HepG2 (cell line): ENCODE data around the gene CISD1. TPM values are rescaled to one million over a fixed set of nuclear protein-coding genes. Genes with fewer than 3 reads are reported as not detected.

ENCODE experiments used
- DMAP1 ChIP-seq: IDR thresholded peaks from 2 replicates; pipeline ENCODE4 v1.6.1; 2016
- DNMT1 ChIP-seq: sonication (generic); formaldehyde crosslinking; IDR thresholded peaks from 2 replicates; pipeline ENCODE4 v1.5.1; 2020; ENCODE audit warnings: mild to moderate bottlenecking, missing genetic modification reagents
- EHMT2 ChIP-seq: fragments of 200-600 bp; sonication (generic); IDR thresholded peaks from 2 replicates; pipeline ENCODE4 v1.7.0; 2017; ENCODE audit warnings: antibody characterized with exemption, low read depth, low read length, borderline replicate concordance
- ISX ChIP-seq: sonication (generic); formaldehyde crosslinking; conservative IDR thresholded peaks from 2 replicates; pipeline ENCODE4 v1.5.0; 2020; ENCODE audit warnings: missing genetic modification reagents
- KLF6 ChIP-seq: IDR thresholded peaks from 2 replicates; pipeline ENCODE4 v1.8.0; 2016; ENCODE audit warnings: missing biosample characterization, missing genetic modification reagents
- MED8 ChIP-seq: sonication (generic); formaldehyde crosslinking; IDR thresholded peaks from 2 replicates; pipeline ENCODE4 v1.8.1; 2023; ENCODE audit warnings: mild to moderate bottlenecking, missing genetic modification reagents; ENCODE audit not compliant: insufficient replicate concordance
- MTF2 ChIP-seq: sonication (generic); formaldehyde crosslinking; IDR thresholded peaks from 2 replicates; pipeline ENCODE4 v1.5.0; 2020; ENCODE audit warnings: missing genetic modification reagents, borderline replicate concordance
- TSC22D2 ChIP-seq: sonication (generic); formaldehyde crosslinking; IDR thresholded peaks from 2 replicates; pipeline ENCODE4 v1.5.1; 2020; ENCODE audit warnings: missing genetic modification reagents, mild to moderate bottlenecking, borderline replicate concordance
- YEATS4 ChIP-seq: sonication (generic); formaldehyde crosslinking; IDR thresholded peaks from 2 replicates; pipeline ENCODE4 v1.4.0; 2020; ENCODE audit warnings: missing genetic modification reagents, borderline replicate concordance
- ZNF160 ChIP-seq: sonication (generic); formaldehyde crosslinking; IDR thresholded peaks from 2 replicates; pipeline ENCODE4 v1.8.0; 2022; ENCODE audit warnings: mild to moderate bottlenecking, inconsistent platforms, missing genetic modification reagents
- ZNF34 ChIP-seq: sonication (generic); formaldehyde crosslinking; IDR thresholded peaks from 2 replicates; pipeline ENCODE4 v1.4.0; 2020; ENCODE audit warnings: mild to moderate bottlenecking, missing genetic modification reagents, borderline replicate concordance
- ZNF343 ChIP-seq: sonication (generic); formaldehyde crosslinking; IDR thresholded peaks from 2 replicates; pipeline ENCODE4 v1.4.0; 2020; ENCODE audit warnings: mild to moderate bottlenecking, missing genetic modification reagents
- ZNF577 ChIP-seq: sonication (generic); formaldehyde crosslinking; IDR thresholded peaks from 2 replicates; pipeline ENCODE4 v1.4.0; 2020; ENCODE audit warnings: mild to moderate bottlenecking, low read depth, missing genetic modification reagents, borderline replicate concordance
- polyA plus RNA-seq, 8 experiments: library from polyadenylated mRNA; depleted of rRNA in 3 of 8; stranded (reverse) in 7 of 8; unstranded in 1 of 8; fragments of >200 nt; fragmentation: Illumina TruSeq in 4 of 8; extraction: Trizol in 4 of 8; gene quantifications; 2 replicates each; pipeline versions ENCODE4 v1.2.1 to v1.2.3, GENCODE V29; 2011 to 2016; ENCODE audit warnings: low read depth in 4 of 8, missing spikeins in 1 of 8, mixed read lengths in 1 of 8; ENCODE audit not compliant: insufficient read depth in 1 of 8
- total RNA-seq, 5 experiments: library from RNA; depleted of rRNA; stranded (reverse); fragments of >200 nt; fragmentation: Illumina TruSeq; extraction: Trizol; gene quantifications; 2 replicates each; pipeline ENCODE4 v1.2.3, GENCODE V29; 2016; ENCODE audit warnings: low read depth in 1 of 5
- TF ChIP-seq, protein P1 (sequence below): sonication (generic); formaldehyde crosslinking; IDR thresholded peaks from 2 replicates; pipeline ENCODE4 v1.4.0; 2020; ENCODE audit warnings: missing genetic modification reagents
- TF ChIP-seq, protein P2 (sequence below), 2 experiments: sonication (generic) in 1 of 2; formaldehyde crosslinking in 1 of 2; IDR thresholded peaks; 2 replicates each; pipeline versions ENCODE4 v1.4.0 to v1.6.1; 2016 to 2020; ENCODE audit warnings: borderline replicate concordance in 1 of 2, low read depth in 1 of 2, mild to moderate bottlenecking in 1 of 2, missing genetic modification reagents in 1 of 2
- TF ChIP-seq, protein P3 (sequence below): sonication (generic); formaldehyde crosslinking; IDR thresholded peaks from 2 replicates; pipeline ENCODE4 v1.4.0; 2020; ENCODE audit warnings: missing genetic modification reagents, borderline replicate concordance

CISD1 gene
- total and polyA plus RNA-seq, 2 of the 13 experiments (the other 11 are each of a cell fraction or from before 2014, with no cell fraction given), result 63.4 to 78.9 TPM

DNA sequence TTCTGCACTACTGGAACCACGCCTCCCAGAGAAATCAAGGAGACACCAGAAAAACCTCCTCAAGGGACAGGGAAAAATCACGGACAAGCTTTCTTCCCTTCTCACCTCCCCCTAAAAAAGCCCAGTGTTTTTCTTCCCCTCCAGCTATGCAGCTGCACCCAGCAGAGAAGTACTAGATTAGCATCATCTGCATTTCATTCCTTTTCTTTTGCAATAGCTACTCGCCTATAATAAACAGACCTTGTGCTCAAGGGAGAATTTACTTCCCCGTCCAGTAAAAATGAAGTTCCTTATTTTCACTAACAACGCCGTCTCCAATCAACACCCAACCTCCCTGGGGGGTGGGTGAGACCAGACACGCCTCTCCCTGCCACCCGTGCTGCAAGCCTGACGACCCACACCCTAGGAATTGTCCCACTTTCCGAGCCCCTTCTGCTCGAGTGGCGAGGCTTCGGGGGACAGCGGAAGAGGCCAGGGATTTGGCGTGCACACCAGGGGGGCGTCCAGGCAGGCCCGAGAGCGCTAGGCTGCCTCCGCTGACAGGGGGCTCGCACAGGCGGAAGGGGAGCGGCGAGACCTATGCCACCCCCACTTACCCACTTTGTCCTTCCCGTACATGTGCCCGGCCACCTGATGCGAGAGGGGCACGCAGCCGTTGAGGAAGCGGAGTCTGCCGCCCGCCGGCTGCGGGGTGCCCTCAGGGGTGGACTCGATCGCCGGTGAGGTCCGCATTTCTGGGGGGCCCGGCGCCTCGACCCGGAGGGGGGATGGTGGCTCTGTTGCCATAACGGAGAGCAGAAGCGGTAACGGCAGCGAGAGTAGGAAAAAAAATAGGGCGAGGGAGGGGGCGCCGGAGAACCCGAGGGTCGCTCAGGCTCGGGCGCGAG lies 1.9 kb upstream of the CISD1 start (continued):
- TF ChIP-seq ISX (CRISPR knock-in tag), result no peak
- no peak for TF ChIP-seq KLF6
- TF ChIP-seq ZNF160 (CRISPR knock-in tag), result no peak
- no peak; the same call in 1 of the 2 replicates for TF ChIP-seq YEATS4 (CRISPR knock-in tag)
- TF ChIP-seq ZNF343 (CRISPR knock-in tag), result no peak
- TF ChIP-seq DNMT1 (CRISPR knock-in tag), result no peak
- TF ChIP-seq, protein P1, sequence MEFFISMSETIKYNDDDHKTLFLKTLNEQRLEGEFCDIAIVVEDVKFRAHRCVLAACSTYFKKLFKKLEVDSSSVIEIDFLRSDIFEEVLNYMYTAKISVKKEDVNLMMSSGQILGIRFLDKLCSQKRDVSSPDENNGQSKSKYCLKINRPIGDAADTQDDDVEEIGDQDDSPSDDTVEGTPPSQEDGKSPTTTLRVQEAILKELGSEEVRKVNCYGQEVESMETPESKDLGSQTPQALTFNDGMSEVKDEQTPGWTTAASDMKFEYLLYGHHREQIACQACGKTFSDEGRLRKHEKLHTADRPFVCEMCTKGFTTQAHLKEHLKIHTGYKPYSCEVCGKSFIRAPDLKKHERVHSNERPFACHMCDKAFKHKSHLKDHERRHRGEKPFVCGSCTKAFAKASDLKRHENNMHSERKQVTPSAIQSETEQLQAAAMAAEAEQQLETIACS (CRISPR knock-in tag), result no peak
- TF ChIP-seq, protein P2, sequence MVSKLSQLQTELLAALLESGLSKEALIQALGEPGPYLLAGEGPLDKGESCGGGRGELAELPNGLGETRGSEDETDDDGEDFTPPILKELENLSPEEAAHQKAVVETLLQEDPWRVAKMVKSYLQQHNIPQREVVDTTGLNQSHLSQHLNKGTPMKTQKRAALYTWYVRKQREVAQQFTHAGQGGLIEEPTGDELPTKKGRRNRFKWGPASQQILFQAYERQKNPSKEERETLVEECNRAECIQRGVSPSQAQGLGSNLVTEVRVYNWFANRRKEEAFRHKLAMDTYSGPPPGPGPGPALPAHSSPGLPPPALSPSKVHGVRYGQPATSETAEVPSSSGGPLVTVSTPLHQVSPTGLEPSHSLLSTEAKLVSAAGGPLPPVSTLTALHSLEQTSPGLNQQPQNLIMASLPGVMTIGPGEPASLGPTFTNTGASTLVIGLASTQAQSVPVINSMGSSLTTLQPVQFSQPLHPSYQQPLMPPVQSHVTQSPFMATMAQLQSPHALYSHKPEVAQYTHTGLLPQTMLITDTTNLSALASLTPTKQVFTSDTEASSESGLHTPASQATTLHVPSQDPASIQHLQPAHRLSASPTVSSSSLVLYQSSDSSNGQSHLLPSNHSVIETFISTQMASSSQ (IDR thresholded peaks at IDR 0.05; ENCODE audit: low read depth), result no peak
- TF ChIP-seq, protein P2 (CRISPR knock-in tag; IDR thresholded peaks at IDR 0.05; ENCODE audit: borderline replicate concordance), result no peak
- TF ChIP-seq ZNF577 (CRISPR knock-in tag), result no peak
- TF ChIP-seq TSC22D2 (CRISPR knock-in tag), result no peak
- TF ChIP-seq, protein P3, sequence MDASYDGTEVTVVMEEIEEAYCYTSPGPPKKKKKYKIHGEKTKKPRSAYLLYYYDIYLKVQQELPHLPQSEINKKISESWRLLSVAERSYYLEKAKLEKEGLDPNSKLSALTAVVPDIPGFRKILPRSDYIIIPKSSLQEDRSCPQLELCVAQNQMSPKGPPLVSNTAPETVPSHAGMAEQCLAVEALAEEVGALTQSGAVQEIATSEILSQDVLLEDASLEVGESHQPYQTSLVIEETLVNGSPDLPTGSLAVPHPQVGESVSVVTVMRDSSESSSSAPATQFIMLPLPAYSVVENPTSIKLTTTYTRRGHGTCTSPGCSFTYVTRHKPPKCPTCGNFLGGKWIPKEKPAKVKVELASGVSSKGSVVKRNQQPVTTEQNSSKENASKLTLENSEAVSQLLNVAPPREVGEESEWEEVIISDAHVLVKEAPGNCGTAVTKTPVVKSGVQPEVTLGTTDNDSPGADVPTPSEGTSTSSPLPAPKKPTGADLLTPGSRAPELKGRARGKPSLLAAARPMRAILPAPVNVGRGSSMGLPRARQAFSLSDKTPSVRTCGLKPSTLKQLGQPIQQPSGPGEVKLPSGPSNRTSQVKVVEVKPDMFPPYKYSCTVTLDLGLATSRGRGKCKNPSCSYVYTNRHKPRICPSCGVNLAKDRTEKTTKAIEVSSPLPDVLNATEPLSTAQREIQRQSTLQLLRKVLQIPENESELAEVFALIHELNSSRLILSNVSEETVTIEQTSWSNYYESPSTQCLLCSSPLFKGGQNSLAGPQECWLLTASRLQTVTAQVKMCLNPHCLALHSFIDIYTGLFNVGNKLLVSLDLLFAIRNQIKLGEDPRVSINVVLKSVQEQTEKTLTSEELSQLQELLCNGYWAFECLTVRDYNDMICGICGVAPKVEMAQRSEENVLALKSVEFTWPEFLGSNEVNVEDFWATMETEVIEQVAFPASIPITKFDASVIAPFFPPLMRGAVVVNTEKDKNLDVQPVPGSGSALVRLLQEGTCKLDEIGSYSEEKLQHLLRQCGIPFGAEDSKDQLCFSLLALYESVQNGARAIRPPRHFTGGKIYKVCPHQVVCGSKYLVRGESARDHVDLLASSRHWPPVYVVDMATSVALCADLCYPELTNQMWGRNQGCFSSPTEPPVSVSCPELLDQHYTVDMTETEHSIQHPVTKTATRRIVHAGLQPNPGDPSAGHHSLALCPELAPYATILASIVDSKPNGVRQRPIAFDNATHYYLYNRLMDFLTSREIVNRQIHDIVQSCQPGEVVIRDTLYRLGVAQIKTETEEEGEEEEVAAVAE (CRISPR knock-in tag), result no peak
- TF ChIP-seq ZNF34, result no peak
- TF ChIP-seq MED8 (CRISPR knock-in tag), result no peak
- TF ChIP-seq EHMT2, result no peak
- peak; percentile 45; the same call in 1 of the 2 replicates for TF ChIP-seq DMAP1 (CRISPR knock-in tag)
- TF ChIP-seq MTF2 (CRISPR knock-in tag), result no peak
